MCF 10A (cell line): ENCODE results near the gene RRBP1. TPM values are rescaled to one million over a fixed set of nuclear protein-coding genes. Genes with fewer than 3 reads are reported as not detected.

Source experiments
- BruUV-seq: library from RNA; stranded (reverse); fragments of 400-500 nt; replicated peaks from 2 replicates; lab custom pipeline; 2021; lab: Mats Ljungman, UMichigan
- CTCF ChIA-PET: fragments of 300-600 bp; sonication (Branson Sonifier 250); formaldehyde crosslinking; extraction: SDS; loops from one replicate; lab custom pipeline; 2021; ENCODE audit warnings: antibody characterized with exemption, inconsistent platforms; lab: Yijun Ruan, JAX
- POLR2A ChIA-PET: fragments of 300-600, 350-650 bp; sonication (Branson Sonifier 250); formaldehyde crosslinking; extraction: SDS; loops from one replicate; lab custom pipeline; 2020; ENCODE audit warnings: antibody characterized with exemption, inconsistent platforms; lab: Yijun Ruan, JAX
- DNase-seq: peaks from one replicate; pipeline ENCODE4 v3.0.0-alpha.2; 2018; ENCODE audit not compliant: unreplicated experiment
- H3K27ac Mint-ChIP-seq: one replicate; pipeline ENCODE4 v1.8.0; 2022; ENCODE audit warnings: mild to moderate bottlenecking, low read depth, mixed read lengths; ENCODE audit not compliant: unreplicated experiment
- H3K27me3 Mint-ChIP-seq: one replicate; pipeline ENCODE4 v1.8.0; 2022; ENCODE audit warnings: mixed read lengths; ENCODE audit not compliant: insufficient read depth, unreplicated experiment
- H3K36me3 Mint-ChIP-seq: one replicate; pipeline ENCODE4 v1.8.0; 2022; ENCODE audit warnings: mild to moderate bottlenecking, moderate library complexity, mixed read lengths; ENCODE audit not compliant: insufficient read depth, unreplicated experiment
- H3K4me1 Mint-ChIP-seq: one replicate; pipeline ENCODE4 v1.8.0; 2022; ENCODE audit warnings: mixed read lengths; ENCODE audit not compliant: insufficient read depth, unreplicated experiment
- H3K4me3 Mint-ChIP-seq: one replicate; pipeline ENCODE4 v1.8.0; 2022; ENCODE audit warnings: mild to moderate bottlenecking, moderate library complexity, mixed read lengths; ENCODE audit not compliant: unreplicated experiment
- H3K9me3 Mint-ChIP-seq: one replicate; pipeline ENCODE4 v1.8.0; 2022; ENCODE audit warnings: mixed read lengths; ENCODE audit not compliant: unreplicated experiment
- intact Hi-C: fragments of 100-400 bp; cut with micrococcal nuclease; formaldehyde crosslinking; loops from 2 replicates; pipeline ENCODE4 v1.14.1; 2022
- total RNA-seq: library from RNA; stranded (reverse); gene quantifications from 2 replicates; pipeline ENCODE4 v1.2.3, GENCODE V29; 2022
- TF ChIP-seq, protein P1 (sequence below): fragments of 200-600 bp; IDR thresholded peaks from one replicate; pipeline ENCODE4 v1.8.0; 2022; ENCODE audit warnings: antibody characterized with exemption, mild to moderate bottlenecking; ENCODE audit not compliant: unreplicated experiment

RRBP1 gene
- total RNA-seq, 1 experiment from 2014 or later, result 203 TPM

DNA sequence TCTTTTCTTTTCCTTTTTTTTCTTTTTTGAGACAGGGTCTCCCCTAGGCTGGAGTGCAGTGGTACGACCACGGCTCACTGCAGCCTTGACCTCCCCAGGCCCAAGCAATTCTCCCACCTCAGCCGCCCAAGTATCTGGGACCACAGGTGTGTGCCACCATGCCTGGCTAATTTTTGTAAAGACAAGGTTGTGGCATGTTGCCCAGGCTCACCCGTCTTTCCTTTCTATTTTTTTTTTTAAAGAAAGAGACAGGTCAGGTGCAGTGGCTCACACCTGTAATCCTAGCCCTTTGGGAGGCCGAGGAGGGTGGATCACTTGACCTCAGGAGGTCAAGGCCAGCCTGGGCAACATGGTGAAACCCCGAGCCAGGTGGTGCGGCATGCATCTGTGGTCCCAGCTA lies 34.3 kb upstream of the RRBP1 start:
- ChIA-PET CTCF (interaction anchor here (0.6 to 1.2 kb wide), 4 partner anchors 9 to 1989 kb away, joined by 3 to 4 read pairs (median 3); no protein-coding TSS in a partner anchor), POLR2A (no interaction called here)
- Mint-ChIP-seq H3K36me3 (no peaks in the 10 kb centered on the region), H3K4me1 (no peaks in the 10 kb centered on the region), H3K27ac (no peak overlapping the region), H3K4me3 (no peak overlapping the region), H3K9me3 (no peaks in the 10 kb centered on the region), H3K27me3 (no peaks in the 10 kb centered on the region)
- intact Hi-C loops, result no loop called here
- DNase-seq, result no peak
- BruUV-seq, result no TSS peak
- TF ChIP-seq, protein P1, sequence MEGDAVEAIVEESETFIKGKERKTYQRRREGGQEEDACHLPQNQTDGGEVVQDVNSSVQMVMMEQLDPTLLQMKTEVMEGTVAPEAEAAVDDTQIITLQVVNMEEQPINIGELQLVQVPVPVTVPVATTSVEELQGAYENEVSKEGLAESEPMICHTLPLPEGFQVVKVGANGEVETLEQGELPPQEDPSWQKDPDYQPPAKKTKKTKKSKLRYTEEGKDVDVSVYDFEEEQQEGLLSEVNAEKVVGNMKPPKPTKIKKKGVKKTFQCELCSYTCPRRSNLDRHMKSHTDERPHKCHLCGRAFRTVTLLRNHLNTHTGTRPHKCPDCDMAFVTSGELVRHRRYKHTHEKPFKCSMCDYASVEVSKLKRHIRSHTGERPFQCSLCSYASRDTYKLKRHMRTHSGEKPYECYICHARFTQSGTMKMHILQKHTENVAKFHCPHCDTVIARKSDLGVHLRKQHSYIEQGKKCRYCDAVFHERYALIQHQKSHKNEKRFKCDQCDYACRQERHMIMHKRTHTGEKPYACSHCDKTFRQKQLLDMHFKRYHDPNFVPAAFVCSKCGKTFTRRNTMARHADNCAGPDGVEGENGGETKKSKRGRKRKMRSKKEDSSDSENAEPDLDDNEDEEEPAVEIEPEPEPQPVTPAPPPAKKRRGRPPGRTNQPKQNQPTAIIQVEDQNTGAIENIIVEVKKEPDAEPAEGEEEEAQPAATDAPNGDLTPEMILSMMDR, result no peak

DNA sequence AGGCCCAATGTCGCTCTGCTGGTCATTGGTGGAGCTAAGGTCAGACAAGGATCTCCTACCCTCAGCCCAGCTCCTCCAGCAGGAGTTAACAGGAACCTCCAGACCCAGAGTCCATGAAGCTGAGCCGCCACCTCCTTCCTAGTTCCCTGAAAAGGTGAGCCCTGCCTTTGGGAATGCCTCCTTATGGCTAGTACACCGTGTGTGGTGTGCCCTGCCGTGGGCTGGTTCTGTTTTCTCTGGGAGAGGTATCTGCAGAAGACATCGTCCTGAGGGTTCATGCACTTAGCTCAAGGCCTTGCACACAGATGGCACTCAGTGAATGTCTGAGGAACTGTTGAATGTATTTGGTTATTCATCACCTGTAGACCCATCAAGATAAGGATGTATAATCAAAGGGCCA lies 33.0 kb upstream of the RRBP1 start:
- ChIA-PET CTCF (interaction anchor here (0.7 to 1.1 kb wide), 4 partner anchors 13 to 127 kb away, joined by 3 to 4 read pairs (median 4); no protein-coding TSS in a partner anchor), POLR2A (interaction anchor here (0.8 to 1.2 kb wide), 2 partner anchors 35 to 224 kb away, joined by 3 read pairs; no protein-coding TSS in a partner anchor)
- Mint-ChIP-seq H3K9me3 (no peaks in the 10 kb centered on the region), H3K36me3 (no peaks in the 10 kb centered on the region), H3K27me3 (no peaks in the 10 kb centered on the region), H3K4me1 (no peaks in the 10 kb centered on the region), H3K4me3 (no peak overlapping the region), H3K27ac (no peak overlapping the region)
- intact Hi-C loops, result no loop called here
- DNase-seq, result no peak
- TF ChIP-seq, protein P1, result no peak
- no TSS peak for BruUV-seq

DNA sequence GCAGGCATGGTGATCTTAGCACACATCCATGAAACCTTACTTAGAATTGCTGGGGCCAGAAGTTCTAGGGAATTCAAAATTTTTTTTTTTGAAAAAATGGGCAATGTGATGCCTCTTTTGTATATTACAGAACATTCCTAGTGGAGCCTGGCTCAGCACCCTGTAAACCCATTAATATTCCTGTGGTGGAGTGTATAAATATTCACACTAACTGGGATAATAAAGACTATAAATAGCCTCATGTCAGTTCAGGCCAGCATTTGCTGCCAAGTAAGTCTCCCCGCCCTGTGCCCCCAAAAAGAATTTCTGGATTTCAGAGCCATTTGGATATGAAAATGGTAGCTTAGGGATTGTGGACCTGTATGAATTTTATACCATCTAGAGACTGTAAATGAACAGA lies 32.6 kb upstream of the RRBP1 start:
- intact Hi-C loops, result no loop called here
- DNase-seq, result no peak
- ChIA-PET POLR2A (interaction anchor here (0.6 to 1.2 kb wide), 3 partner anchors 35 to 224 kb away, joined by 3 read pairs; no protein-coding TSS in a partner anchor), CTCF (interaction anchor here (0.6 kb wide), 1 partner anchor 45 kb away, joined by 3 read pairs; no protein-coding TSS in a partner anchor)
- no peak overlapping the region for H3K4me3 Mint-ChIP-seq
- H3K9me3 Mint-ChIP-seq, result no peaks in the 10 kb centered on the region
- TF ChIP-seq, protein P1, result no peak
- no peaks in the 10 kb centered on the region for H3K4me1 Mint-ChIP-seq
- H3K27ac Mint-ChIP-seq, result no peak overlapping the region
- BruUV-seq, result no TSS peak
- no peaks in the 10 kb centered on the region for H3K36me3 Mint-ChIP-seq
- H3K27me3 Mint-ChIP-seq, result no peaks in the 10 kb centered on the region

DNA sequence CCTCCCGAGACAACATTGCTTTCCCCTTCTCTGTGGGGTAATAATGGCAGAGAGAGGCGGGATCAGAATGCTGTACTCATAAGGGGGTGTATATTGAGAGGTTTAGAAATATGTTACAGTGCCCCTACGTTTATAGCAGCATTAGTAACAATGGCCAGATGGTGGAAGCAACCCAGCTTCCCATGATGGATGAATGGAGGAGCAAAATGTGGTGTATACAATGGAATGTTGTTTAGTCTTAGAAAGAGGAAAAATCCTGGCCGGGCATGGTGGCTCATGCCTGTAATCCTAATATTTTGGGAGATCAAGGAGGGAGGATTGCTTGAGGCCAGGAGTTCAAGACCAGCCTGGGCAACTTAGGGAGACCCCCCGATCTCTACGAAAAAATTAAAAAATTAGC lies 30.7 kb upstream of the RRBP1 start:
- Mint-ChIP-seq H3K9me3 (no peaks in the 10 kb centered on the region), H3K4me3 (no peak overlapping the region), H3K4me1 (no peaks in the 10 kb centered on the region), H3K36me3 (no peaks in the 10 kb centered on the region), H3K27me3 (no peaks in the 10 kb centered on the region), H3K27ac (no peak overlapping the region)
- DNase-seq, result no peak
- ChIA-PET CTCF (interaction anchor here (0.6 to 0.9 kb wide), 2 partner anchors 130 to 244 kb away, joined by 3 to 4 read pairs; no protein-coding TSS in a partner anchor), POLR2A (no interaction called here)
- no TSS peak for BruUV-seq
- intact Hi-C loops, result no loop called here
- TF ChIP-seq, protein P1, result no peak
